ENCODE data around the gene GBGT1. TPM values are rescaled to one million over a fixed set of nuclear protein-coding genes. Genes with fewer than 3 reads are reported as not detected.

The GBGT1 gene
- total RNA-seq, 1 experiment from 2014 or later = 6.8 TPM

GRCh38 chr9:133202688-133203453 lies 39.2 kb upstream of the GBGT1 start:
- DNase-seq = no peak
- Histone ChIP-seq H3K4me3 (ENCODE audit: insufficient read depth, low read depth, low read length) (no peak overlapping the region), H3K27me3 (ENCODE audit: control insufficient read depth, insufficient read depth, low read length) (no peaks in the 10 kb centered on the region), H3K36me3 (replicated peaks; ENCODE audit: control insufficient read depth, insufficient read depth, low read length) (no peaks in the 10 kb centered on the region)

DNA sequence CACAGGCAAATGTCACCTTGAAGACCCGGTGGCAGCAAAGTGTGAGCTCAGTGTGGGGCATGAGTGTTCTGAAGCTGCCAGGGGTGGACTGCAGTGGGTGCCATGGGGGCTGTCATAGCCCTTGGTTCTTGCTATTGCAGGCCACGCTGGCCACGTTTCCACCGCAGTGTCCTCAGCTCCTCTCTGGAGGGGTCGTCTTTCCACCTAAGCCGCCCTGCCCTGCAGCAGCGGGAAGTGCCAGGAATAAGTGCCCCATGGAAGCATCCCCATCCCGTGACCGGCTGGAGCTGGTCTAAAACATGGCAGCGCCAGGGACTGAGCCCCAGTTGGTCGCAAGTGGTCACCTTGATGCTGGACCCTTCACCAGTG lies 38.4 kb upstream of the GBGT1 start:
- Histone ChIP-seq H3K4me3 (ENCODE audit: insufficient read depth, low read depth, low read length) (no peak overlapping the region), H3K36me3 (replicated peaks; ENCODE audit: control insufficient read depth, insufficient read depth, low read length) (no peaks in the 10 kb centered on the region), H3K27me3 (ENCODE audit: control insufficient read depth, insufficient read depth, low read length) (no peaks in the 10 kb centered on the region)
- no peak for DNase-seq

DNA sequence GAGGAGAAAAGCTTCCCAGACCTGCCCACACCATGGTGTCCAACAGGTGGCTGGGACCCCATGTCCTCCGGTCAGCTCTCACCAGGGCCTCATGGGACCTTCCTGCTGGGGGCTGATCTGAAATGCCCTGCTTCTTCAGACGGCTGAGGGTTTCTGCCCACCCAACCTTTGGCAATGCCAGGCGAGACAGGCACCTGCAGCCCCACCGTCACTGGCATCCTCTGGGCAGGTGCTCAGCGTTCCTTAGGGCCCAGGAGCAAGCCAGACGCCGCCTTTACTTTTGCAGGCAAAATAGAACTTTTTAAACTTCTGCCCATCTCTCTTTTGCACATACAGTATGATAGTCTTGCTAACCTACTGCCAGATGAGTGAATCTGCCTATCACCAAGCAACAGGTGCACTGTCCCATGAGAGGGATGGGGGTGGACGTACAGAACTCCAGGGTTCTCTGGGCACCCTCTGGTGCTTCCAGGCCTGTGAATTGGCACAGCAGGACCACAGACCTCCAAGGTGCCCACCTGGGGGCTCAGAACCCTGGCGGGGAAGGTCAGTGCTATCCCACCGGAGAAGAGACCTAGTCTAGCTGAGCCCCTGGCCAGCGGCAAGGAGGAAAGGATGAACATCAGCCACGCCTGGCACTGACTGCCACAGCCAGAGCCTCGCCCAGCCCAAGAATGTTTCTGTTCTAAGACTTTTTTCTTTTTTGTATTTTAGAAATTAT lies 37.9 kb upstream of the GBGT1 start:
- H3K36me3 ChIP-seq (replicated peaks; ENCODE audit: control insufficient read depth, insufficient read depth, low read length) = no peaks in the 10 kb centered on the region
- DNase-seq = no peak
- H3K27me3 ChIP-seq (ENCODE audit: control insufficient read depth, insufficient read depth, low read length) = no peaks in the 10 kb centered on the region
- no peak overlapping the region for H3K4me3 ChIP-seq (ENCODE audit: insufficient read depth, low read depth, low read length)

DNA sequence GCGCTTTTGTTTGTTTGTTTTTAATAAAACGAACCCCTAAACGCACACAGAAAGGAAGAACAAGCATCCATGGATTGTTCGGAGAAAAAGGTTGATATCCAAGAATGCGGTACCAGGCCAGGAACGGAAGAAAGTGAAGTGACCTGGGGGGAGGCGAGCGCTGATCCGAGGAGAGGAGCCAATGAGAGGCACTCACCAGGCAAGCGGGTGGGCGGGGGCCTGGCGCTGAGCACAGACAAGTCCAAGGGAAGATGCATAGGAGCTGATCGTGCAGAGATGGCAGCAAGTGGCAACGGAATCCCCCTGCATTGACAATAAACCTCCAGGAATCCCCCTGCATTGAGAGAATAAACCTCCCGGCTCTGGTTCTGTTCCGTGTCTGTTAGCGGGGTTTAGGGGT lies 36.9 kb upstream of the GBGT1 start:
- Histone ChIP-seq H3K4me3 (ENCODE audit: insufficient read depth, low read depth, low read length) (no peak overlapping the region), H3K36me3 (replicated peaks; ENCODE audit: control insufficient read depth, insufficient read depth, low read length) (no peaks in the 10 kb centered on the region), H3K27me3 (ENCODE audit: control insufficient read depth, insufficient read depth, low read length) (no peaks in the 10 kb centered on the region)
- DNase-seq = peak; percentile 68

- DNase-seq = peak; percentile 83
These were observed 36.1 kb upstream of the GBGT1 start for GRCh38 chr9:133199648-133200321.

GRCh38 chr9:133195029-133195428 lies 31.3 kb upstream of the GBGT1 start:
- H3K36me3 ChIP-seq (replicated peaks; ENCODE audit: control insufficient read depth, insufficient read depth, low read length) = no peaks in the 10 kb centered on the region
- no peak overlapping the region for H3K4me3 ChIP-seq (ENCODE audit: insufficient read depth, low read depth, low read length)
- DNase-seq = no peak
- H3K27me3 ChIP-seq (ENCODE audit: control insufficient read depth, insufficient read depth, low read length) = no peaks in the 10 kb centered on the region

More at GRCh38 chr9:133199648-133200321, 36.1 kb upstream of the GBGT1 start:
- Histone ChIP-seq H3K4me3 (ENCODE audit: insufficient read depth, low read depth, low read length) (no peak overlapping the region), H3K36me3 (replicated peaks; ENCODE audit: control insufficient read depth, insufficient read depth, low read length) (no peaks in the 10 kb centered on the region), H3K27me3 (ENCODE audit: control insufficient read depth, insufficient read depth, low read length) (no peaks in the 10 kb centered on the region)

DNA sequence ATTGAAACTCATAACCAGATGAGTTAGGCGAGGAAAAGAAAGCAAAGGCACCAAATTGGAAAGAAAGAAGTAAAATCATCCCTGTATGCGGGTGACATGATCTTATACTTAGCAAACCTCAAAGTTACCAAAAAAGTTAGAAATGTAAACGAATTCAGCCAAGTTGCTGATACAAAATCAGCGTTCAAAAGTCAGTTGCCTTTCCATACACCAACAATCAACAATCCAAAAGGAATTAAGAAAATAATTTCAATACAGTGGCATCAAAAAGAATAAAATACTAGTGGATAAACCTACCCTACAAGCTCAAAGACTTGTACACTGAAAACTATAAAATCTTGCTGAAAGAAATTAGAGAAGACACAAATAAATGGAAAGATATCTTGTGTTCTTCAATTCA lies 30.9 kb upstream of the GBGT1 start:
- no peak for DNase-seq
- no peaks in the 10 kb centered on the region for H3K36me3 ChIP-seq (replicated peaks; ENCODE audit: control insufficient read depth, insufficient read depth, low read length)
- no peak overlapping the region for H3K4me3 ChIP-seq (ENCODE audit: insufficient read depth, low read depth, low read length)
- no peaks in the 10 kb centered on the region for H3K27me3 ChIP-seq (ENCODE audit: control insufficient read depth, insufficient read depth, low read length)

DNA sequence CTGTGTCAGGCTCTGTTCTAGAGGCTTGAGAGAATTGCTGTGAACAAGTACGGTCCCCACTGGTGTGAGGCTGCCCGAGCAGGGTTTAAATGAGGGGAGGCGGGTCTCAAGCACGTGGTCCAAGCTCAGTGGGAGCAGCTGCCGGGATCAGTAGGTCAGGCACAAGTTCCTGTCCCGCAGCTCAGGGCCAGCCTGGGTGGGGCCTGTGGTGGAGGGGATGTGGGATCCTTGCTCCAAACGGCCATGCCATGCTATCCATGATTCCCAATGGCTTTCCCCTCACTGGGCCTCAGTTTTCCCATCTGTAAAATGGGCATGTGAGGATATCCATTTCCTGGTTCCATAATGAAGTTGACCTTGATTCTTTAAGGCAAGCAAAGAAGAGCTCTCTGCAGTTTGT lies 28.3 kb upstream of the GBGT1 start:
- no peak for DNase-seq
- peaks cover 4% of the 10 kb centered on the region for H3K27me3 ChIP-seq (ENCODE audit: control insufficient read depth, insufficient read depth, low read length)
- no peaks in the 10 kb centered on the region for H3K36me3 ChIP-seq (replicated peaks; ENCODE audit: control insufficient read depth, insufficient read depth, low read length)

GRCh38 chr9:133189826-133190225 lies 26.1 kb upstream of the GBGT1 start:
- Histone ChIP-seq H3K36me3 (replicated peaks; ENCODE audit: control insufficient read depth, insufficient read depth, low read length) (no peaks in the 10 kb centered on the region), H3K4me3 (ENCODE audit: insufficient read depth, low read depth, low read length) (no peak overlapping the region), H3K27me3 (ENCODE audit: control insufficient read depth, insufficient read depth, low read length) (peaks cover 4% of the 10 kb centered on the region)
- no peak for DNase-seq

More for the DNA sequence above, 28.3 kb upstream of the GBGT1 start:
- H3K4me3 ChIP-seq (ENCODE audit: insufficient read depth, low read depth, low read length) = no peak overlapping the region

GRCh38 chr9:133188843-133189180 lies 25.1 kb upstream of the GBGT1 start:
- H3K36me3 ChIP-seq (replicated peaks; ENCODE audit: control insufficient read depth, insufficient read depth, low read length) = no peaks in the 10 kb centered on the region
- DNase-seq = no peak
- peaks cover 4% of the 10 kb centered on the region for H3K27me3 ChIP-seq (ENCODE audit: control insufficient read depth, insufficient read depth, low read length)
- H3K4me3 ChIP-seq (ENCODE audit: insufficient read depth, low read depth, low read length) = no peak overlapping the region

- Histone ChIP-seq H3K27me3 (ENCODE audit: control insufficient read depth, insufficient read depth, low read length) (peaks cover 4% of the 10 kb centered on the region), H3K36me3 (replicated peaks; ENCODE audit: control insufficient read depth, insufficient read depth, low read length) (no peaks in the 10 kb centered on the region), H3K4me3 (ENCODE audit: insufficient read depth, low read depth, low read length) (no peak overlapping the region)
- DNase-seq = peak; percentile 93
These were observed 24.5 kb upstream of the GBGT1 start for GRCh38 chr9:133188006-133188842.

DNA sequence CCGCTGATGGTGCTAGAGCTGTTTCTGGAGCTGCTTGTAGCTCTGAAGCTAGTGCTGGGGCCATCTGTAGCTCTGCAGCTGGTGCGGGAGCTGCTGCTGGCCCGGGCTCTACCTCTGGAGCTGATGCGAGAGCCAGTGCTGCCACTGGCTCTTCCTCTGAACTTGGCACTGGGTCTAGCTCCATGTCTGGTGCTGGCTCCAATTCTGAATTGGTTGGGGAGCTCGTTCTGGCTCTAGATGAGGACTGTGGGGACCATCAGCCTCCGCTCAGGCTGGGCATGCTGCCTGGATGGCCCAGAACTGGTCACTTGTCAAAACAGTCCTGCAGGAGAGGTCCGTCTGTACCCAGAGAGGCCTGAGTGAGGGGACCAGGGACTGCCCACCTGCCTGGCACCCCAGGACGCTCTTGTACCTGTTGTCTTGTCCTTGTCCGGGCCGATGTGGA lies 23.9 kb upstream of the GBGT1 start:
- Histone ChIP-seq H3K27me3 (ENCODE audit: control insufficient read depth, insufficient read depth, low read length) (peaks cover 4% of the 10 kb centered on the region), H3K4me3 (ENCODE audit: insufficient read depth, low read depth, low read length) (no peak overlapping the region), H3K36me3 (replicated peaks; ENCODE audit: control insufficient read depth, insufficient read depth, low read length) (no peaks in the 10 kb centered on the region)
- no peak for DNase-seq

DNA sequence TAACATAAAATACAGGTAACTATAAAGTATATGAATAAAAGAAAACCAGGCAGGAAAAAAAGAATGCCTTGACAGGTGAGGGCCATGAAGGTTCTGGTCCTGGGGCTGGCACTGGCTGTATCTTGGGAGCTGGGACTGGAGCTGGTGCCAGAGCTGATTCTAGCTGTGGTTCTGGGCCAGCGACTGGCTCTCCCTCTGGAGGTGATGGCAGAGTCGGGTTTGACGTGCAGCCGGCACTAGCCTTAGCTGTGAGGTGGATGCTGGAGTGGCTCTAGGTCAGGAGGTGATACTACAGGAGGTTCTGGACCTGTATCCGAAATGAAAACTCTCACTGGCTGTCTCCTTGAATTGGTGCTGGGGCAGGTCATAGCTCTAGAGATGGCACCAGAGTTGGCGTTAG lies 23.0 kb upstream of the GBGT1 start:
- no peak overlapping the region for H3K4me3 ChIP-seq (ENCODE audit: insufficient read depth, low read depth, low read length)
- peaks cover 4% of the 10 kb centered on the region for H3K27me3 ChIP-seq (ENCODE audit: control insufficient read depth, insufficient read depth, low read length)
- no peaks in the 10 kb centered on the region for H3K36me3 ChIP-seq (replicated peaks; ENCODE audit: control insufficient read depth, insufficient read depth, low read length)

GRCh38 chr9:133184971-133185370 lies 21.3 kb upstream of the GBGT1 start:
- DNase-seq = peak; percentile 64
- no peak overlapping the region for H3K4me3 ChIP-seq (ENCODE audit: insufficient read depth, low read depth, low read length)
- H3K27me3 ChIP-seq (ENCODE audit: control insufficient read depth, insufficient read depth, low read length) = peaks cover 4% of the 10 kb centered on the region
- no peaks in the 10 kb centered on the region for H3K36me3 ChIP-seq (replicated peaks; ENCODE audit: control insufficient read depth, insufficient read depth, low read length)

More for the DNA sequence above, 23.0 kb upstream of the GBGT1 start:
- no peak for DNase-seq
